ENCODE data around the gene CACNA1C.

CACNA1C gene

DNA sequence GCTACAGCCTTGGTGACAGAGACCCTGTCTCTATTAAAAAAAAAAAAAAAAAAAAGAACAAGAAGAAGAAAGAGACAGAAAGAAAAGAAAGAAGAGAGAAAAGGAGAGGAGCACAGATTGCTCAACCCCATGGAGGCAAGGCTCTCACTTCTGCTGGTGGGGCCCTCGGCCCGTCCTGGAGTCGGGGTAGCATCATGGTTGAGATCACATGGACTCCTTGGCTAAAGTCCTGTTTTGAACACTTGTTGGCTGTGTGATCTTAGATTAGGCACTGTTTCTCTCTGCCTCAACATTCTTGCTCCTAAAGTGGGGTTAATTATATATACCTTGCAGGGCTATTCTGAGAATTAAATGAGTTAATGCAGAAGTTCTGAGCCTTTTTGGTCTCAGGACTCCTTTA, 207.7 kb downstream of the CACNA1C start:
- peak; percentile 19 for DNase-seq

- DNase-seq, result no peak
These were observed 208.9 kb downstream of the CACNA1C start for GRCh38 chr12:2261708-2262107.

GRCh38 chr12:2262449-2262848, 209.7 kb downstream of the CACNA1C start:
- no peak for DNase-seq

DNA sequence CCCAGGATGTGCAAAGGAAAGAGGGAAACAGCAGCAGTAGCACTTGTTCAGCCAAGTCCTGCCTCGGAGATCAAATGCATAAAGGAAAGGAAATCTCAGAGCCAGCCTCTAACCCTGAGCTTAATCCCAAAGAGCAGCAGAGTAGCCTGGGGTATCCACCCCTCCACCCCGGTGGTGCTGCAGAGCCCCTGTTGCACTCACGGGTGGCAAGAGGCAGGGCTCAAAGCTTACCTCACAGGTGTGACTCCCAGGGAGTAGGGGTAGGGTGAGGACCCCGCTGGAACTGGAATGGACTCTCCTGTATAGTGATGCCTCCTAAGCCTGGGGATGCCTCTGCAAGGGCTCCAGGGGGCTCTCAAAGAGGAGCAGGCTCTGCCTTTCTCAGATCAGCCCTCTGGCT, 211.1 kb downstream of the CACNA1C start:
- DNase-seq, result no peak

DNA sequence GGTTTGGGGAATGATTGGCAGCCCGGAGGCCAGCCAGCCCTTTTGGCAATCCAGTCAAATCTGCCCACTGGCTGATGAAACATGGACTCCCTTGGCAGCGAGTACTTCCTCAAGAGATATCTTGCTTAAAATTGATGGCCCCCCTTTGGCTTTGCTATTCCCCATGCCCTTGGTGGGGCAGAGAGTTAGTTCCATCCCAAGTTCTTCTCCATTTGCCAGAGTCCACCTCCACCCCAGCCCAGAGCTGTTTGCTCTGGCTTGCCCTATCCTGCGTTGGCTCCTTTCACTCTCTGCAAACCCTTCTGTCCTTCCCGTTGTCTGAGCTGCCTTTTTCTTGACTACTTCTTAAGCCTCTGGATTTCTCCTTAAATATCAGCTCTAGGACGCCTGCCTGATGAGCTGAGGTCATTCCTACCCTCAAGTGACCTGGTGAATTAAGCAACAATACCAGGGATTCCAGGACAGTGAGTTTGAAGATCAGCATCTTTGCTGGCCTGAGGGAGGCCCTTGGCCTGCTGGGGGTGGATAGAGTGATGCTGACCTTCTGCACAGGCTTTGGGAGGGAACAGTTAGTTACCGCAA, 212.0 kb downstream of the CACNA1C start:
- no peak for DNase-seq

GRCh38 chr12:2265461-2266167, 212.8 kb downstream of the CACNA1C start:
- no peak for DNase-seq

DNA sequence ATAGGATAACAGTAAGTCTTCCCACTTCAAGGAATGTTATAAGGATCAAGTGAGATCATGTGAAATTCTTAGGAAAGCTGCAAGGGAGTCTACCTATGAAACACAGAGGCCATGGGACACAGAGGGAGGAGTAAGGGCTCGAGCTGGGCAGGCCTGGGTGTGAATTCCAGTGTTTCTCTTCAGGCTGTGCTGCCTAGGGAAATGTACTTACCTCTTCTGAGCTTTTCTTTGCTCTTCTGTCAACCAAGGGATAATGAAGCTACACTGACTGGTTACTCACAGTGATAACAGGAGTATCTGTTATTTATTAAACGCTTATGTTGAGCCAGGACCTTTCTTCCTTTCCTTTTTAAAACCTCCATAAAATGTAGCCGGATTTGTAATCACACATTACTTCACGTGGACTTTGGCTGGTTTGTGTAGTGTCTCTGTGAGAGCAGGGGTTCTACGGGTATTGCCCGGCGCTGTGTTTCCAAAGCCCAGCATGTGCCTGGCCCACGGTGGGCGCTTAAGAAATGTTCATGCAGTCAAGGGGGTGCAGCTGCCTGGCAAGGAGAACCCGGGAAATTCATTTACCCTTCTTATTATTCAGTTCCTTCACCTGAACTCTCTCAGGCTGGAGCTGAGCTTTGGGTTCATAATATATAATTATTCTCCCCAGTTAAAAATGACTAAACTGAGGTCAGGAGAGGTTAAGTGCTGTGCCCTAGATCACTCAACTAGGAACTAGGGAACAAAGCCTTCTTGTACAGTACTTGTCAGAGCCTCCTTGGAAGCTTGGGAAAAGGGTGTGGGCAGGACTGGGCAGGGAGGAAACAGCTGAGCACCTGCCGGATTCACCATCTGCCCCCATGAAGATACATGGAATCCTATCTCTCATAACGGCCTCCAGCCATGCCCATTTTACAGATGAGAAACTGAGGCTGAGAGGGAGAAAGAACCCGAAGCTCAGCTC, 214.2 kb downstream of the CACNA1C start:
- DNase-seq, result no peak

DNA sequence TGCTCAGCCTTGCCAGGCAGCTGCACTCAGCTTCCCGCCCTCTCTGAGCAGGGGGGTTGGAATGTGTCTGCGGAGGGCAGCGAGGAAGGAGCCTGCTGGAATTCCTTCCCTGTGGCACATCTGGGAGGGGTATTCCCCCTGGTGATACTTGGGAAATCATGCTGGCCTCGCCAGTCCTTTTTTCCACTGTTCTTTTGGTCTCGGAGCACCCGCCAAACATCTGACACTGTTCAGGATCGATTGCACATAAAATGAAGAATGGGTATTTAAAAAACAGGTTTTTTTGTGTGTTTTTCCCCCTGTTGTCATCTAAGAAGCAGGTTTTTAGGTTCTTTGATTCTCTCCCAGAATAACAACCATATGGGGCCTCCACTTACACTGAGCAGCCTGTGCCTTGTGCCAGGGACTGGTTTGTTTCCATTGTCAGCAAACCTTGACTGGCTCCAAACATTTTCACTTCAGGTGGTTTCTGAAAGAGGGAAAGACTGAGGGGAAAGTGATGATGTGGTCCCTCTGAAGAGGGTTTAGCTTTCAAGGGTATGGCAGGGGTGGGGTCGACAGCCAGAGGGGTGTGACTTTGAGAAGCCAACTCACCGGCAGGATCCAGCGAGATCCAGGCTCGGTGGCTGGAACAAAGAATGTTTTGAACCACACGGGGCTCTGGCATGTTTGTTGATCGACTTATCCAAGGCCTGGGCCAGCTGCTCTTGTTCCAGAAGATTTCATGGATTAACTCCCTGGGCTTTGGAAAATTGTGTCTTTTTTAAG, 215.1 kb downstream of the CACNA1C start:
- DNase-seq, result no peak

DNA sequence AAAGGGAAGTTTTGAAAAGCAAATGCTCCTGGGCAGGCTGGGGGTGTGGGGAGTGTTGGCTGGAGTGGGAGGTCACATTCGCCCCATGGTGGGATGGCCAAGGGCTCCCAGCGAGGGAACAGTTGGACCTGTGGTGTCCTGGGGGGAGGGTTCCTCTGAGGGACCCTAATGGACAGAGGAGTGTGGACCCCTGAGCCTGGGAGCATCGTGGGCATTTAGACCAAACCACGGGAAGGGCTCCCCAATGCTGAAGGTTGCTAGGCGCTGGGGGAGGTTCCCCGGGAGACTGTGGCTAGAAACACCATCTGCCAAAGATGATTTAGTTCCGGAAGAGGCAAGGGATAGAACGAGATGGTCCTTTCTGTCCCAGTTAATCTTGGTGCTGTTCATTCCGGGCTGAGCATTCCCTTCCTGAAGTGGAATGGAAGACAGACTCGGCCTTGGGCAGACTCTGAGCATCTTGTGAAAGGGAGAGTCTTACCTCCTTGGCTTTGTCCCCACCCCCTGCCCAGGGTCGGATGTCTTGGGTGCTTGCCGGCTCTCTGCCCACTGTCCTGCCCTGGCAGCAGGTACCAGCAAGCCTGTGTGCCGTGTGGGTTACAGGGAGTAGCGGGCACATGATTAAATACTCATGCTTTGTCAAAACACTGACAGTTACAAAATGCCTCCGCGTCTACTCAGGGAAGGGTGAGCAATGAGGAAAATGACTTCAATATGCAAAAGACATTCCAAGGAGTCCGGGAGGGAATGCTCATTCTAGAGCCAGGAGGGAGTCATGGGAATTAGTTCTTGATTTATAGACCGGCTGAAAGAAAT, 215.9 kb downstream of the CACNA1C start:
- no peak for DNase-seq

GRCh38 chr12:2270846-2271245, 218.1 kb downstream of the CACNA1C start:
- no peak for DNase-seq

DNA sequence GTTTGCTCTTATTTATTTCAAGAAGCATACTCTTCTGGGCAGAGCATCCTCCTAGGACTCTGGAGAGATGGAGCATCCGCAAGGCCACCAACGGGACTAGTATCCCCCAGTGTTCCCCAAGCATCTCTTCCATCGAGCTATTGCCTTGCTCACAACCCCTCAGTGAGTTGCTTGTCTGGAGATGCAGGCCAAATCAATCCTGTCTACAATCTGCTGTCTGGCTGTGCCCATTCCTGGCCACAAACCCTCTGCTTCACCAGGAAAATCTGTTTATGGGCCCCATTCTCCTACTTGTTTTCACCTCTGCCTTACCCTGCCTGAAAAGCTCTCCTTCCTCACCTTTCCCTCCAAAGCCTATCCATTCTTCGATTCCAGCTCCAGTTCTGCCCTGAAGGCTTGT, 219.2 kb downstream of the CACNA1C start:
- DNase-seq, result no peak

DNA sequence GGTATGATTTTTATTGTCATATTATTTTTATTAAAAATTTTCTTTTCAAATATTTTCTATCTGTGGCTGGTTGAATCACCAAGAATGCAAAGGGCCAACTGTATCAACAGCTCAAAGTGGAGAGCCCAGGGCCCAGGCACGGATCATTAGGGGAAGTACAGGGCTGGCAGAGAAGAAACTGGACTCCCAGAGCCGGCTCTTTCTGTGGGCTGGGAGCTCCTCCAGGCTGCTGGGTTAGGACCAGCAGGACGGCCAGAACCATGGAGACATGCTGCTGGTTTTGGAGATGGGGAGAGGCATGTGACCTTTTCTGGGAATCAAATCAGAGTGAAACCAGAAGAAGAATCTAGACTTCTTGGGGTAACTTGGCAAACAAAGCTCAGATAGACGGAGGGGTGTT, 220.5 kb downstream of the CACNA1C start:
- DNase-seq, result no peak

GRCh38 chr12:2273751-2274150, 221.0 kb downstream of the CACNA1C start:
- DNase-seq, result no peak

- no peak for DNase-seq
These were observed 221.9 kb downstream of the CACNA1C start for GRCh38 chr12:2274733-2275132.

GRCh38 chr12:2276288-2277033, 223.7 kb downstream of the CACNA1C start:
- DNase-seq, result no peak

GRCh38 chr12:2277492-2278155, 224.8 kb downstream of the CACNA1C start:
- no peak for DNase-seq

GRCh38 chr12:2281446-2281845, 228.7 kb downstream of the CACNA1C start:
- DNase-seq, result no peak

DNA sequence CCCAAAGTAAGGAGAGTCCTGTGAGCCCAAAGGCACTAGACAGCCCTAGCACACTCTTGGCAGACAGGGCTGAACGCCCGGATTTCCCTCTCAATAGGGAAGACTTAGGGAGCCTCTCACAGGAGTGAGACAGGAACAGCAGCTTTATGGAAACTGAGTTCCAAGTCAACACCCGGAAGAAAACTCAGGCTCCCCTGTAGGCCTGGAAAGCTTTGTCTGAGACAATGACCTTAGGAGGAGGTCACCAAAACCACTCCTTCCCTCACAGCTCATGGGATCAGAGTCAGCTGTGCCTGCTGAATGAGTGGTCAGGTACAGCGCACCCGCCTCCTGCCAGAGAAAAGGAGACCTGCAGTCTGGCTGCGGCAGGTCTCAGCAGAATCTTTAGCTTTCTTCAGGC, 229.5 kb downstream of the CACNA1C start:
- DNase-seq, result no peak

DNA sequence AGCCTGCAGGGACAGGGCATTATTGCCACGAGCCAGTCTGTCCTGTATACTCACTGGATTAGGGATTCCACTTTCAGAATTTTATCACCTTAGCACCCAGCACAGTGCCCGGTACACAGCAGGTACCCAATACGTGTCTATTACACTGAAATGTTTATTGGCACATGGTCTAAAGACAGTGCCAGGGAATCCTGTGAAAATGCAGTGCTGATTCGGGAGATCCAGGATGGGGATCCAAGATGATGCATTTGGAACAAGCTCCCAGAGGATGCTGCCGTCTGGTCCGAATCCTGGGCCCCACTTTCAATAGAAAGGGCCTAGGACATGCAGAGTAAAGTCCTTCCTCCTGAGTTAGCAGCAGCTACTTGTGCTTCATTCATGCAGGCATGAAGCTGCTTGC, 230.7 kb downstream of the CACNA1C start:
- no peak for DNase-seq

GRCh38 chr12:2283916-2284315, 231.1 kb downstream of the CACNA1C start:
- peak; percentile 37 for DNase-seq

GRCh38 chr12:2284321-2284813, 231.6 kb downstream of the CACNA1C start:
- DNase-seq, result peak; percentile 29
